ENCODE measurements around the gene BAIAP3. TPM values are rescaled to one million over a fixed set of nuclear protein-coding genes. Genes with fewer than 3 reads are reported as not detected.

Gene BAIAP3
- total RNA-seq, 1 experiment from 2014 or later, result 6.8 TPM

GRCh38 chr16:1301562-1301961 is 31.9 kb upstream of the BAIAP3 start:
- Histone ChIP-seq H2BK20ac (ENCODE audit: low read depth, low read length, poor library complexity, severe bottlenecking) (no peak overlapping the region), H3K9me3 (ENCODE audit: control insufficient read depth, low read depth, low read length) (no peaks in the 10 kb centered on the region), H3K27me3 (ENCODE audit: insufficient read depth, low read length) (no peaks in the 10 kb centered on the region), H2AK5ac (ENCODE audit: insufficient read length, low read length) (no peak overlapping the region), H3K4me1 (ENCODE audit: insufficient read depth, low read length) (no peaks in the 10 kb centered on the region; the same call in 1 of the 2 replicates), H3K18ac (ENCODE audit: insufficient read length, low read depth, low read length) (no peak overlapping the region), H4K5ac (ENCODE audit: insufficient read length, low read depth, low read length) (no peak overlapping the region), H3K4me2 (ENCODE audit: insufficient read depth, insufficient read length, low read length) (no peak overlapping the region), H3K27ac (ENCODE audit: insufficient read length, low read depth, low read length) (no peak overlapping the region), H3K23ac (ENCODE audit: insufficient read length, low read depth, low read length) (no peak overlapping the region), H3T11ph (ENCODE audit: low read length) (no peak overlapping the region), H3K4ac (ENCODE audit: low read depth, low read length) (no peak overlapping the region), H3K23me2 (ENCODE audit: insufficient read length, low read depth, low read length, poor library complexity, severe bottlenecking) (no peaks in the 10 kb centered on the region), H2BK12ac (ENCODE audit: insufficient read length, low read depth, low read length) (no peak overlapping the region), H2BK5ac (ENCODE audit: insufficient read length, low read length) (no peak overlapping the region), H3K9ac (ENCODE audit: extremely low read depth, insufficient read length, low read length) (no peak overlapping the region), H2AFZ (ENCODE audit: low read length) (no peak overlapping the region), H3K79me2 (ENCODE audit: insufficient read depth, low read length) (no peaks in the 10 kb centered on the region), H3K56ac (ENCODE audit: insufficient read length, low read depth, low read length) (no peak overlapping the region), H4K20me1 (ENCODE audit: control insufficient read depth, insufficient read depth, insufficient read length) (no peaks in the 10 kb centered on the region), H3K14ac (ENCODE audit: insufficient read depth, low read length) (no peak overlapping the region), H4K8ac (replicated peaks; ENCODE audit: insufficient read length, low read depth, low read length) (no peak overlapping the region), H2BK15ac (ENCODE audit: low read depth, low read length) (no peak overlapping the region), H3K79me1 (ENCODE audit: insufficient read depth, low read depth, low read length, poor library complexity, severe bottlenecking) (no peaks in the 10 kb centered on the region), H4K91ac (ENCODE audit: insufficient read length, low read depth, low read length) (no peak overlapping the region), H2BK120ac (ENCODE audit: low read depth, low read length, poor library complexity, severe bottlenecking) (no peak overlapping the region)
- no peak for DNase-seq
- Mint-ChIP-seq H3K4me3 (peak overlapping the region in 1 of 2 experiments; percentile 44; a peak in 1 of 5 replicates), H3K9me3 (peaks cover 0 to 4% of the 10 kb centered on the region in 2 experiments; a peak in 1 of 5 replicates), H3K4me1 (peaks cover 14 to 33% of the 10 kb centered on the region in 2 experiments), H3K27me3 (ENCODE audit: low read depth) (peaks cover 30% of the 10 kb centered on the region), H3K36me3 (ENCODE audit: insufficient read depth in 1 of 3, low read depth in 3 of 3) (no peaks in the 10 kb centered on the region; a peak in 2 of 7 replicates), H3K27ac (no peak overlapping the region; a peak in 1 of 7 replicates)
- TF ChIP-seq CTCF (conservative IDR thresholded peaks at IDR 0.05), result no peak
- no CpG with 5 or more reads among the region's 12 CpGs for WGBS (ENCODE audit: extremely low coverage, insufficient read length, low lambda C conversion rate)

Data from H9 (cell line).